Activated naive CD4-positive, alpha-beta T cell treated with anti-CD3 and anti-CD28 coated beads, Interleukin-2, amount 10 ng/mL, durations not matched to agents 7 days and 5 days (primary cell): ENCODE data around the gene KCNK7.

Experiments
- CTCF ChIA-PET: fragments of 350-600 bp; sonication (Branson Sonifier 250); formaldehyde crosslinking; loops from one replicate; lab custom pipeline; 2021; ENCODE audit warnings: antibody characterized with exemption; lab: Charles Lee
- DNase-seq: peaks from one replicate; pipeline ENCODE4 v3.0.0-alpha.2; 2020
- H3K27ac Mint-ChIP-seq: one replicate; pipeline ENCODE4 v1.8.0; 2021; ENCODE audit warnings: mild to moderate bottlenecking, moderate library complexity, mixed read lengths
- H3K27me3 Mint-ChIP-seq: one replicate; pipeline ENCODE4 v1.8.0; 2021; ENCODE audit warnings: mild to moderate bottlenecking, mixed read lengths
- H3K36me3 Mint-ChIP-seq: one replicate; pipeline ENCODE4 v1.8.0; 2021; ENCODE audit warnings: mixed read lengths
- H3K4me1 Mint-ChIP-seq: one replicate; pipeline ENCODE4 v1.8.0; 2021; ENCODE audit warnings: mixed read lengths
- H3K4me3 Mint-ChIP-seq: one replicate; pipeline ENCODE4 v1.8.0; 2021; ENCODE audit warnings: mild to moderate bottlenecking, moderate library complexity, mixed read lengths
- H3K9me3 Mint-ChIP-seq: one replicate; pipeline ENCODE4 v1.8.0; 2021; ENCODE audit warnings: mixed read lengths

Gene KCNK7

DNA sequence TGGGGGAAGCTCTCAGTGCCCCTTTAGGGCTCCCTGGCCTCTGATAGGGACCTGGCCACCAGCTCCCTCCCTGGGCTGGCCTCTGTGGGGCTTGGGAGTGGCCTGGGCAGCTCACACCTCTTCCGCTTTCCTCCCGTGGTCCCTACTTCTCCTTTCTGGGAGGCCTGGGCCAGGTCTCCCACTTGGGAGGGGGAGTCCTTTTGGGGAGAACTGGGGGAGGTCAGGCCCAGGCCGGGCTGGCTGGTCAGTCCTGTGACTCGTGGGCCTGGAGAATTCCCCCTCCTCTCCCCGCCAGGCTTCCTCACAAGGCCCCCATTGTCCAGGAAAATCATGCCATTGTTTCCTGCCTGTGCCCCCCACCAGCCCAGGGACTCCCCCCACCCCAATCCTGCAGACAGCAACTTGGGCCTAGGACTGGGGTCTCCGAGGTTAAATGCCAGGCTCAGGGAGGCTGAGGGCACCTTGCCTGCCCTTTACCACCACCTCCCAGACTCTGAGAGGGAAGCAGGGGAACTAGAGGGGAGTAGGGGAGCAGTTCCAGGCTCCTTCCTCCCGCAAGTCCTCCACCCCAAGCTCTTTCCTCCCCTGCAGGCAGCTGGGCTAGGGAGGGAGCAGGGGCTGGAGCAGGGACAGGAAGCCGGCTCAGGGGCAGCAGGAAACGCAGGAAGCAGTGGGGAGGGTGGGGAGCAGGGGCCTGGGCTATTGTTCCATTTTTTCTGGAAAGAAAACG, 15.6 kb upstream of the KCNK7 start:
- Mint-ChIP-seq H3K27me3 (no peaks in the 10 kb centered on the region), H3K9me3 (no peaks in the 10 kb centered on the region), H3K4me1 (peaks cover 49% of the 10 kb centered on the region), H3K36me3 (peaks cover 41% of the 10 kb centered on the region), H3K27ac (peak overlapping the region; percentile 64), H3K4me3 (peak overlapping the region; percentile 97)
- CTCF ChIA-PET: interaction anchor here (1.0 to 1.3 kb wide), 5 partner anchors 11 to 38 kb away, joined by 3 to 7 read pairs (median 3); partner anchors contain the start of gene KCNK7
- no peak for DNase-seq

DNA sequence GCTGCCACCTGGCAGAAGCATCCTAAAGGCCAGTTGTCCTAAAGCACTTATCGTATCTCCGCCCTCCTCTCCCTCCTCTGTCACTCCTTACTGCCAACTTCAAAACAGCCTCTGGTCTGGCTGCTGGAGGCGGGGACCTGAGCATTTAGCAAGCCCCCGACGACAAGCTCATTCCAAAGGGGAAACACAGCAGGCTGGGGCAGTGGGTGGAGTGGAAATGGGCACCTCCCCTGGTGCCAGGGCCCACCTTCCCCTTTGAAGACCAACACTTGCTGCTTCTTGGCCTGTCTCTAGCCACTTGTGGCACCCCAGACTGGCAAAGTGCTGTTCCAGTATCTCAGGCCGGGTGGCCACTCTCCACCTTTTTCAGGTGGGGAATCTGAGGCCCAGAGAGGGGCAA, 14.8 kb upstream of the KCNK7 start:
- Mint-ChIP-seq H3K27me3 (no peaks in the 10 kb centered on the region), H3K36me3 (peaks cover 47% of the 10 kb centered on the region), H3K4me3 (peak overlapping the region; percentile 30), H3K27ac (peak overlapping the region; percentile 64), H3K9me3 (no peaks in the 10 kb centered on the region), H3K4me1 (peaks cover 49% of the 10 kb centered on the region)
- DNase-seq: no peak
- CTCF ChIA-PET: interaction anchor here (0.8 to 1.3 kb wide), 6 partner anchors 11 to 37 kb away, joined by 3 to 7 read pairs (median 3); partner anchors contain the start of gene KCNK7

DNA sequence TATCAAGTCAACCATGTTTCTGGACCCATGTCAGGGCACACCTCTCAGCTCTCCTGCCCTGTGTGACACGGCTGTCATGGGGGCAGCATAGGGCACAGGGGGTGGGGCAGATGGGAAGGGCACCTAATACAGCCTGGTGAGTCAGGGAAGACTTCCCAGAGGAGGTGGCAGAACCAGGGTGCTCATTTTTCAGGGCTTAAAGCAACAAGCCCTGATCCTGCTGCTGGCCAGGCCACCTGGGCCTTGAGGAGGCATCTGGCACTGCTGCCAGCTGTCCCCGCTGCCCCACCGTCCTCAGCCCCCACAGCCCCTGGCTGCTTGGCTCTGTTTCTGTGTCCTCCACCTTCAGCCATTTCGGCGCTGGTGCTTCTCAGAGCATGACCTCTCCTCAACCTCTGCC, 14.1 kb upstream of the KCNK7 start:
- H3K4me1 Mint-ChIP-seq: peaks cover 49% of the 10 kb centered on the region
- no peaks in the 10 kb centered on the region for H3K9me3 Mint-ChIP-seq
- no peaks in the 10 kb centered on the region for H3K27me3 Mint-ChIP-seq
- H3K27ac Mint-ChIP-seq: peak overlapping the region; percentile 64
- peak overlapping the region; percentile 30 for H3K4me3 Mint-ChIP-seq
- peaks cover 47% of the 10 kb centered on the region for H3K36me3 Mint-ChIP-seq
- no peak for DNase-seq
- CTCF ChIA-PET: interaction anchor here (0.8 to 1.3 kb wide), 2 partner anchors 13 to 16 kb away, joined by 3 to 7 read pairs; no protein-coding TSS in a partner anchor

DNA sequence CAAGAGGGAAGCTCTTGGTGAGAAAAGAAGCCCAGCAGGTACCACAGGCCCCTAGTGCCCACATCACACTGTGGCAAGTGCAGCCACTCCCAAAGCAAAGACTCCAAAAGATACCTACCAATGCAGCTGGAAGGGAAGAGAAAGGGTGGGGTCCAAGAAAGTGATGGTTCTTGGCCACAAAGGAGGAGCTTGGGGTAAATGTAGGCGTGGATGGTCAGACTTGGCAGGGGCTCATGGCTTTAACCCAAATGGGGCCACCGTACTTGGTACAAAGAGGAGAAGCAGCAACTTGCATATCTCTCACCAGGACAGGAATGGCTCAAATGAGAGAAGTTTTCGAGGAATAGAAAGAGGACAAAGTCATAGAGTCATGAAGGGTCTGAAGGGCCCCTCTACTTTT, 13.6 kb upstream of the KCNK7 start:
- Mint-ChIP-seq H3K36me3 (peaks cover 51% of the 10 kb centered on the region), H3K9me3 (no peaks in the 10 kb centered on the region), H3K27ac (peak overlapping the region; percentile 56), H3K4me1 (peaks cover 49% of the 10 kb centered on the region), H3K4me3 (no peak overlapping the region), H3K27me3 (no peaks in the 10 kb centered on the region)
- CTCF ChIA-PET: interaction anchor here (0.8 kb wide), 2 partner anchors 13 to 16 kb away, joined by 3 read pairs; no protein-coding TSS in a partner anchor
- DNase-seq: no peak

DNA sequence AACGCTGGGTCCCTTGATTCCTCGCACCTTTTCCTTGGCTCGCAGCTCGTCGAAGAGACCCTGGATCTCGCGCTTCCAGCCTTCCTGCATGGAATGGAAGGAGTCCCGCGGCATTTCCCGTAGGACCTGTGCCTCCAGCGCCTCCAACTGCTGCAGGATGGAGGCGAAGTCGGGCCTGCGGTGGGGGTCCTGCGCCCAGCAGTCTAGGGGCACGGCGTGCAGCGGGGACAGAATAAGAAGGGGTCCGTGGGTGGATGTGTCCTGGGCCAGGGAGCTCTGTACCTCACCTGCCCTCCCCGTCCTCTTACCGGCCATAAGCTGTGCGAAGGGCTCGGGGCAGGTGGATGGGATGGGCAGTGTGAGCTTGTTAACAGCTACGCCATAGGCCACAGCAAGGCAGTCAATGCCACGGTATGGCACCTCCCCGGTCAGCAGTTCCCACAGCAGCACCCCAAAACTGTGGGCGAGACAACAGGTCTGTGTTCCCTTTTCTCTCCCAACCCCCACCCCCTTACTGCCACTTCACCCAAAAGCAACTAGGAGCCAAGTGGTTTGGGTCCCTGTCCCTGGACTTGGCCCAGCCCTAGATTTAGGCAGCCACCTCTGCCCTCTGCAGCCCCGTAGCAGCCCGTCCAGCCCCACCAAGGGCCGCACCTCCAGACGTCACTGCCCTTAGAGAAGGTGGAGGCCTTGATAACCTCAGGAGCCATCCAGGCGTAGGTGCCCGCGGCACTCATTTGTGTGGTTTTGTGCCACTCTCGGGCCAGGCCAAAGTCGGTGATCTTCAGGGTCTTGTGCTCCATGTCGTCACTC, 12.2 kb upstream of the KCNK7 start:
- Mint-ChIP-seq H3K36me3 (peaks cover 55% of the 10 kb centered on the region), H3K4me1 (peaks cover 44% of the 10 kb centered on the region), H3K27me3 (no peaks in the 10 kb centered on the region), H3K9me3 (no peaks in the 10 kb centered on the region), H3K27ac (no peak overlapping the region), H3K4me3 (no peak overlapping the region)
- DNase-seq: no peak
- CTCF ChIA-PET: interaction anchor here (1.1 to 1.3 kb wide), 2 partner anchors 14 to 67 kb away, joined by 3 to 5 read pairs; no protein-coding TSS in a partner anchor

DNA sequence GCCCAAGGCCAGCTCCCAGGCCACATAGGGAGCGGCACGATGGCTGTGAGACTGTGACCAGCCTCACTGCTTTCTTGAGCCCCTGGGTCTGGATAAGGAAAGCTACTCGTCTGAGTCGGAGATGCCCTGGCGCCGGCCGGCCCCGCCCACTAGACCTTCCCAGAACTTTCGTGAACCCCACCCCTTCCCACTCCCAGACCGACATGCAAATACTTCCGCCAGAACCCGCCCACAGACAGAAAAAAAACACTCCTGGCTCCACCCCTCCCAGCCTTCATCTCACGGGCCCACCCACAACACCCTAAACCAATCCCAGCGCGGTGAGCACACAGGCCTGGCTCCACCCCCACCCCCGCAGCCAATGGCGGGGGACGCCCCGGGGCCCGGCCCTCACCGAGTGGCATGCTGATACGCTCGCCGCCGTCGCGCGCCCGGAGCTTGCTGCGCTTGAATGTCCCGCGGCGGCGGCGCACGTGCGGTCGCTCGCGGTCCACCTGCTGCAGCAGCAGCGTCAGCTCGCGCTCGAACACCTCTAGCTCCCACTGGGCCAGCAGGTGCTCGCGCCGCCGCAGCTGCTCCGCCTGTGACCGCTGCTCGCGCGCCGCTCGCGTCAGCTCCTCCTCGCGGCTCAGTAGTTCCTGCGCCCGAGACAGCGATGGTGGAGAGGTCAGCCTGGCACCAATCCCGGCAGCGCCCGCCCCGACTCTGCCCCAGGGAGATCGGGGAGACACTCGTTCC, 11.4 kb upstream of the KCNK7 start:
- Mint-ChIP-seq H3K27me3 (no peaks in the 10 kb centered on the region), H3K36me3 (peaks cover 51% of the 10 kb centered on the region), H3K4me3 (no peak overlapping the region), H3K4me1 (peaks cover 36% of the 10 kb centered on the region), H3K27ac (no peak overlapping the region), H3K9me3 (no peaks in the 10 kb centered on the region)
- DNase-seq: no peak
- CTCF ChIA-PET: interaction anchor here (1.1 kb wide), 1 partner anchor 13 kb away, joined by 5 read pairs; no protein-coding TSS in a partner anchor

DNA sequence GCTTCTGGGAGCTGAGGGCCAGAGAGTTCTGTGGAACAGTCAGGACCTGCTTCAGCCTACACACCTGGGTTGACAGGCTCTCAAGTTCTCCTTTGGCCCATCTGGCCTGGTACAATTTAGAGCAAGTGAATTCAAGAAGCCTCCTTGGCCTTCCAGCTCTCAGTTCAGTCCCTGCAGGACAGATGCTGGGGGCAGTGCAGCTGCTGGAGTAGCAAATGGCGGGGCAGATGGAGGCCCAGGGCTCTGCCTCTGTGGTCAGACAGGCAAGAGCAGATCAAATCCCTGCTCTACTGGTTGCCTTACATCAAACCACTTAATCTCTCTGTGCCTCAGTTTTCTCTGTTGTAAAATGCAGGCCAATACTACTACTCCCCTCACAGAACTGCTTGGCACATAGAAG, 8.7 kb upstream of the KCNK7 start:
- Mint-ChIP-seq H3K4me1 (peaks cover 8% of the 10 kb centered on the region), H3K27ac (no peak overlapping the region), H3K4me3 (no peak overlapping the region), H3K9me3 (no peaks in the 10 kb centered on the region), H3K36me3 (peaks cover 40% of the 10 kb centered on the region), H3K27me3 (no peaks in the 10 kb centered on the region)
- DNase-seq: no peak
- CTCF ChIA-PET: interaction anchor here (2.2 to 3.1 kb wide), 2 partner anchors 9 to 10 kb away, joined by 7 to 21 read pairs; no protein-coding TSS in a partner anchor

DNA sequence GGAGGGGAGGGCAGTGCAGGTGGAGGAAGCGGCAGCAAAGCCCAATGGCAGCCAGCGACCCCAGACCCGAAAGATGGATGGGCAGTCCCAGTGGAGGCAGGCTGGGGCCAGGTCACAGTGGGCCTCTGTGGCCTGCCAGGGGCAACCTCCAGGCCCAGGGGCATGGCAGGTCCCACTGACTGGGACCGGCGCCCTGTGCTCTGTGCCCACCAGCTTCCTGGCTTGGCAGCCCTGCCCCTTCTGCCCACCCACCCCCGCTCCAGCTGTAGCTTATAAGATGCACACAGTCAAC, 4.3 kb upstream of the KCNK7 start:
- Mint-ChIP-seq H3K36me3 (peaks cover 21% of the 10 kb centered on the region), H3K27ac (no peak overlapping the region), H3K27me3 (no peaks in the 10 kb centered on the region), H3K4me3 (no peak overlapping the region), H3K9me3 (no peaks in the 10 kb centered on the region), H3K4me1 (peaks cover 14% of the 10 kb centered on the region)
- CTCF ChIA-PET: interaction anchor here (1.0 kb wide), 1 partner anchor 11 kb away, joined by 3 read pairs; no protein-coding TSS in a partner anchor
- no peak for DNase-seq

DNA sequence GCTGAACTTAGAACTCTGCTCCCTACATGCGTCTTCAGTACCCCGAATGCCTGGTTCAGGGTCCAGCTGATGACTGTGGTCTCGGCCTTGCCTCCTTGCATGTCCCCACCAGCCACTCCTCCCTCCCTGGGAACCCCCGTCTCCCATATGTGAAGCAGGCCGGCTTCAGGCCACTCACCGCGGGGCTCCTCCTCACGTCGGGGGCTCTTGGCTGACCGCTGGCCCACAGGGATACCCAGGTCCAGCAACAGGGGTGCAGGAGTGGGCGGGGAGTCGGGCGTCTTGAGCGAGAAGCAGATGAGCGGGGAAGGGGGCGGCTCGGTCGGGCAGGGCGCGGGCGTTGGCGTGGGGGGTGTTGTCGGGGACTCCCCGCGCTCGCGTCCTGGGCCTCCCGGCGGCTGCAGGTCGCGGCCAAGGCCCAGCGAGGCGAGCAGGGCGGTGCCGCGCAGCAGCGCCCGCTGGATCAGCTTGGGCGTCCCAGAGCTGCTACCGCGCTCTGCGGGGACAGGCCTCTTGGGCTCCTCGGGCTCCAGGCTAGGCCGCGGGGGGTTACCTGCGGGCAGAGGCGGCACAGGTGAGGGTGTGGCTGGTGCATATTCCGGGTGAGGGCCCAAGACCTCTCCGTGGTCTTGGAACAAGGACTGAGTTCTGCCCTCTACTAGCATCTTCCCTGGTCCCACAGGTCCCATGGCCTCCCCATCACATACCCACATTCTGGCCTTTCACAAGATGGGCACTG, 3.8 kb upstream of the KCNK7 start:
- CTCF ChIA-PET: interaction anchor here (1.0 kb wide), 1 partner anchor 11 kb away, joined by 3 read pairs; no protein-coding TSS in a partner anchor
- H3K27me3 Mint-ChIP-seq: no peaks in the 10 kb centered on the region
- DNase-seq: no peak
- H3K4me3 Mint-ChIP-seq: no peak overlapping the region
- H3K4me1 Mint-ChIP-seq: peaks cover 17% of the 10 kb centered on the region
- no peak overlapping the region for H3K27ac Mint-ChIP-seq
- H3K36me3 Mint-ChIP-seq: peaks cover 19% of the 10 kb centered on the region
- H3K9me3 Mint-ChIP-seq: no peaks in the 10 kb centered on the region

DNA sequence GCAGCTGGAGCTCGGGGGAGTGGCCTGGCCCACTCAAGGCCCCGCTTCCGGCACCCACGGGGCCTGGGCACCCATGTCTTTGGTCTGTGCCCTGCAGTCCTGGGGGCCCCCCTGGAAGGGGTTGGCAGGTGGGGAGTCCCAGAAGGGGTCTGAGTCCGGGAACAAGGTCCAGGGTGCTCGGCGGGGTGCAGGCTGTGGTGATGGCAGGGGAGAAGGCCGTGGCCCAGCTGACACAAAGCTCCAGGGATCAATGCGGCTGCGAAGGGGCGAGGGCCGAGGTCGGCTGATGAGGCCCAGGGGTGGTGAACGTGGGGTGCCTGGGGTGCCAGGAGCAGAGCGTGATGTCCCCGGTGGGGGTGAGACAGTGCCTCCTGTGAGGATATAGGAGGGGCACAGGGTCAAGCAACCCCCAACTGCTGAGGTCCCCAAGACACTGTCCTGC, 2.7 kb upstream of the KCNK7 start:
- Mint-ChIP-seq H3K27me3 (no peaks in the 10 kb centered on the region), H3K9me3 (no peaks in the 10 kb centered on the region), H3K36me3 (peaks cover 12% of the 10 kb centered on the region), H3K4me3 (no peak overlapping the region), H3K4me1 (peaks cover 25% of the 10 kb centered on the region), H3K27ac (no peak overlapping the region)
- CTCF ChIA-PET: interaction anchor here (1.1 kb wide), 1 partner anchor 10 kb away, joined by 3 read pairs; no protein-coding TSS in a partner anchor
- no peak for DNase-seq

DNA sequence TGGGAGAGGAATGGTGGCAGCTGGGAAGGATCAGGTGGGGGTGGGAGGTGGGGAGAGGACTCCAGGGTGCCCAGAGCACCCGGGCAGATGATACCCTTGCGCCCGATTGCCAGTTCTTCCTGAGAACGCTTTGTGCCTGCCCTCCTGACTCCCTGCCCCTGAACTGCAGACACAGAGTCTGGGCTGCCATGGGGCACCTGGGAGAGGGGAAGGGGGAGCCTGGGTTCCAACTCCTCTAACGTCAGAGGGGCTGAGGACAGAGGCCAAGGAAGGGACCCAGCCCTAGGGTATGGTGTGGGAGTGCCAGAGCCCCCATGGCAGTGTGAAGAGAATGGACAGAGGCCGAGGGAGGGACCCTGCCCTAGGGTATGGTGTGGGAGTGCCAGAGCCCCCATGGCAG, 920 bp upstream of the KCNK7 start:
- CTCF ChIA-PET: interaction anchor here (1.2 to 3.5 kb wide), 3 partner anchors 13 to 19 kb away, joined by 3 to 31 read pairs (median 3); partner anchors contain the start of genes EHBP1L1 and PCNX3
- Mint-ChIP-seq H3K27ac (peak overlapping the region; percentile 19), H3K27me3 (no peaks in the 10 kb centered on the region), H3K9me3 (no peaks in the 10 kb centered on the region), H3K4me1 (peaks cover 25% of the 10 kb centered on the region), H3K36me3 (peaks cover 12% of the 10 kb centered on the region), H3K4me3 (no peak overlapping the region)
- DNase-seq: no peak

DNA sequence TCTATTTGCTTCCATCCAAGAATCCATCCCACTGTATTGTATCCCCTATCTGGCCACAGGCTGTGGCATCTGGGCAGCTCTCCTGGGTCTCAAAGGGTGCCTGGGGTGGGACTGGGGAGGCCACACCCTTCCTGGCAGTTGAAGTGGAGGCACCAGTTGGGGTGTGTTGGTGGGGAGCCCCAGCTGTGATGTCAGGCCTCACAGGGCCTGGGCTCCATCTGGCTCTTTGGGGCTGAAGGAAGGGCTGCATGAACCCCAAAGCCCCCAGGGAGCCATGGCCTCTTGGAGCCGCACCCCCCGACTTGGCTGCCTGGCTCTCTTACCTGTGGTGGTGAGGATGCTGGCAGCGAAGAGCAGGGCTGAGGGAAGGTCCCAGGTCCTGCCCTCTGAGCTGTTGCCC, 469 bp downstream of the KCNK7 start:
- Mint-ChIP-seq H3K9me3 (no peaks in the 10 kb centered on the region), H3K27ac (peak overlapping the region; percentile 67), H3K4me1 (peaks cover 25% of the 10 kb centered on the region), H3K36me3 (peaks cover 17% of the 10 kb centered on the region), H3K27me3 (no peaks in the 10 kb centered on the region), H3K4me3 (no peak overlapping the region)
- DNase-seq: no peak
- CTCF ChIA-PET: interaction anchor here (1.0 to 3.5 kb wide), 7 partner anchors 9 to 54 kb away, joined by 3 to 31 read pairs (median 21); partner anchors contain the start of genes EHBP1L1, FAM89B, PCNX3 and ZNRD2
